Mucosa of descending colon (tissue), 3 donors: ENCODE data around the gene FES. TPM values are rescaled to one million over a fixed set of nuclear protein-coding genes. Genes with fewer than 3 reads are reported as not detected.
A peak's percentile ranks its signal among the peaks of the same experiment; 100 is the strongest.

ENCODE experiments used
- ATAC-seq: fragments of 200-7000 bp; cut with Tn5 transposase; one replicate; pipeline ENCODE4 v1.9.1; 2020; ENCODE audit warnings: mild to moderate bottlenecking, moderate library complexity
- DNase-seq, 3 donors: peaks; one replicate each; pipeline ENCODE4 v3.0.0-alpha.2; 2020
- H3K36me3 ChIP-seq: fragments of 200-600 bp; one replicate; pipeline ENCODE4 v1.8.0; 2021; ENCODE audit warnings: low read depth, mild to moderate bottlenecking
- H3K4me1 ChIP-seq: fragments of 200-600 bp; one replicate; pipeline ENCODE4 v1.8.0; 2021; ENCODE audit warnings: low read depth, mild to moderate bottlenecking
- H3K4me3 ChIP-seq: fragments of 200-600 bp; one replicate; pipeline ENCODE4 v1.8.0; 2021; ENCODE audit warnings: mild to moderate bottlenecking
- H3K9me3 ChIP-seq: fragments of 200-600 bp; one replicate; pipeline ENCODE4 v1.8.0; 2021; ENCODE audit warnings: mild to moderate bottlenecking
- CTCF ChIP-seq: fragments of 200-600 bp; IDR thresholded peaks from one replicate; pipeline ENCODE4 v1.8.0; 2022; ENCODE audit warnings: antibody characterized with exemption, mild to moderate bottlenecking
- intact Hi-C, 2 donors: fragments of 100-400 bp; cut with DNase I in 1 of 2; cut with micrococcal nuclease in 1 of 2; formaldehyde crosslinking; loops; one replicate each; pipeline versions ENCODE4 v1.11.0 to v1.11.1; 2022; cut with DNase I, micrococcal nuclease
- total RNA-seq, 3 donors: library from RNA; stranded (reverse); fragmentation: NEBNext Ultra II Directional in 2 of 3; extraction: Animal tissue kit (Norgen Biotek cat#: 25700) in 2 of 3; gene quantifications; one replicate each; pipeline versions ENCODE4 v1.2.1 to v1.2.4, GENCODE V29; 2021 to 2023
- donor health status: DM: no; HTN: no; CAD: no; lungs with moderate emphysema.
- donor health status: DM: no; HTN: no; CAD: no.
- donor health status: DM: no; HTN: yes; CAD: no.

Gene FES
- total RNA-seq, 3 donors from 2014 or later, result 7.9 to 18.6 (median 12.1) TPM

GRCh38 chr15:90911906-90912769 is 27.8 kb downstream of the FES start:
- Histone ChIP-seq H3K4me3 (no peak overlapping the region), H3K4me1 (no peaks in the 10 kb centered on the region), H3K9me3 (no peaks in the 10 kb centered on the region), H3K36me3 (peaks cover 23% of the 10 kb centered on the region)
- ATAC-seq, result no peak
- intact Hi-C loops, result no loop called here
- no peak for TF ChIP-seq CTCF
- peak in 2 of 3 donors; percentile 19 to 35 for DNase-seq

- no peak for ATAC-seq
- Histone ChIP-seq H3K4me3 (no peak overlapping the region), H3K9me3 (no peaks in the 10 kb centered on the region), H3K4me1 (no peaks in the 10 kb centered on the region), H3K36me3 (peaks cover 23% of the 10 kb centered on the region)
- peak in 1 of 3 donors; percentile 21 for DNase-seq
- intact Hi-C loops, result no loop called here
- no peak for TF ChIP-seq CTCF
Measured at GRCh38 chr15:90912770-90913075, 28.4 kb downstream of the FES start.

GRCh38 chr15:90913398-90913944 is 29.2 kb downstream of the FES start:
- TF ChIP-seq CTCF, result no peak
- no peak overlapping the region for H3K4me3 ChIP-seq
- peaks cover 23% of the 10 kb centered on the region for H3K36me3 ChIP-seq
- H3K9me3 ChIP-seq, result no peaks in the 10 kb centered on the region
- no peaks in the 10 kb centered on the region for H3K4me1 ChIP-seq
- peak in 1 of 3 donors; percentile 16 for DNase-seq
- no peak for ATAC-seq
- intact Hi-C loops, result no loop called here

GRCh38 chr15:90914305-90915080 is 30.2 kb downstream of the FES start:
- Histone ChIP-seq H3K4me3 (no peak overlapping the region), H3K9me3 (no peaks in the 10 kb centered on the region), H3K4me1 (no peaks in the 10 kb centered on the region), H3K36me3 (peaks cover 23% of the 10 kb centered on the region)
- no peak for TF ChIP-seq CTCF
- peak in 2 of 3 donors; percentile 11 to 19 for DNase-seq
- intact Hi-C loops, result no loop called here
- ATAC-seq, result no peak

- Histone ChIP-seq H3K4me3 (no peak overlapping the region), H3K36me3 (peaks cover 26% of the 10 kb centered on the region), H3K4me1 (no peaks in the 10 kb centered on the region), H3K9me3 (no peaks in the 10 kb centered on the region)
- DNase-seq (no peak), ATAC-seq (no peak)
- intact Hi-C loops, result no loop called here
- TF ChIP-seq CTCF, result no peak
Measured at GRCh38 chr15:90915216-90915807, 31.0 kb downstream of the FES start.
